ENCODE results near the gene SGMS1. TPM values are rescaled to one million over a fixed set of nuclear protein-coding genes. Genes with fewer than 3 reads are reported as not detected.

SGMS1 gene
- total and polyA plus RNA-seq, 2 donors (not counting 1 experiment from before 2014, with no cell fraction given), result 10.0 to 43.5 TPM

GRCh38 chr10:50514995-50515394 is 108.8 kb downstream of the SGMS1 start:
- 100% methylated on average over 2 of the region's 2 CpGs for WGBS (ENCODE audit: insufficient coverage)
- no peak for DNase-seq
- Histone ChIP-seq H2AFZ (ENCODE audit: insufficient read depth, low read depth, low read length, poor library complexity, severe bottlenecking) (no peak overlapping the region), H3K9me3 (ENCODE audit: control extremely low read depth in 1 of 3, control insufficient read depth in 2 of 3, insufficient read depth in 1 of 3, low read length in 2 of 3) (no peaks in the 10 kb centered on the region), H3K27me3 (replicated peaks in 1 of 4; ENCODE audit: control extremely low read depth in 1 of 4, control insufficient read depth in 3 of 4, insufficient read depth in 4 of 4, low read length in 3 of 4) (no peaks in the 10 kb centered on the region), H4K20me1 (ENCODE audit: control insufficient read depth, insufficient read depth, low read length, poor library complexity, severe bottlenecking) (peaks cover 24% of the 10 kb centered on the region), H3K4me2 (replicated peaks; ENCODE audit: low read depth, low read length, poor library complexity, severe bottlenecking) (no peak overlapping the region), H3K9ac (ENCODE audit: low read length) (no peak overlapping the region), H3K79me2 (ENCODE audit: control insufficient read depth, insufficient read depth, low read length) (peaks cover 39% of the 10 kb centered on the region), H3K27ac (ENCODE audit: low read length in 2 of 2) (no peak overlapping the region), H3K4me1 (ENCODE audit: control insufficient read depth in 2 of 2, insufficient read depth in 2 of 2, low read length in 2 of 2) (peaks cover 17% of the 10 kb centered on the region in 2 donors), H3K4me3 (ENCODE audit: control extremely low read depth in 1 of 5, extremely low read depth in 1 of 5, insufficient read depth in 1 of 5, low read depth in 2 of 5, low read length in 4 of 5) (no peak overlapping the region), H3K36me3 (replicated peaks in 1 of 2; ENCODE audit: control extremely low read depth in 1 of 2, control insufficient read depth in 1 of 2, extremely low read depth in 1 of 2, insufficient read depth in 2 of 2, low read length in 1 of 2) (peaks cover 0 to 7% of the 10 kb centered on the region in 2 experiments)
- peaks cover 31% of the 10 kb centered on the region for H3K4me1 Mint-ChIP-seq
- ChIA-PET CTCF (interaction anchor here (1.1 kb wide), 1 partner anchor 18 kb away, joined by 3 read pairs; no protein-coding TSS in a partner anchor), POLR2A (no interaction called here)
- no peak overlapping the region for H3K4me3 Mint-ChIP-seq
- H3K9me3 Mint-ChIP-seq (ENCODE audit: insufficient read depth), result no peaks in the 10 kb centered on the region
- intact Hi-C loops (cut with micrococcal nuclease), result no loop called here
- no peak for ATAC-seq (ENCODE audit: low read depth)
- H3K27ac Mint-ChIP-seq, result no peak overlapping the region
- H3K27me3 Mint-ChIP-seq, result no peaks in the 10 kb centered on the region
- TF ChIP-seq CTCF (IDR thresholded peaks at IDR 0.05), result no peak
- no peak for TF ChIP-seq EZH2 (IDR thresholded peaks at IDR 0.05; ENCODE audit: borderline replicate concordance, insufficient read depth, low read depth, low read length, poor library complexity, severe bottlenecking)

GRCh38 chr10:50513956-50514355 is 109.8 kb downstream of the SGMS1 start:
- CTCF ChIA-PET, result interaction anchor here (0.5 kb wide), 1 partner anchor 43 kb away, joined by 3 read pairs; no protein-coding TSS in a partner anchor

More at GRCh38 chr10:50513956-50514355, 109.8 kb downstream of the SGMS1 start:
- peaks cover 17% of the 10 kb centered on the region in 2 donors for H3K4me1 ChIP-seq (ENCODE audit: control insufficient read depth in 2 of 2, insufficient read depth in 2 of 2, low read length in 2 of 2)
- DNase-seq (no peak), ATAC-seq (ENCODE audit: low read depth) (no peak)
- Mint-ChIP-seq H3K4me1 (peaks cover 38% of the 10 kb centered on the region), H3K27me3 (no peaks in the 10 kb centered on the region), H3K9me3 (ENCODE audit: insufficient read depth) (no peaks in the 10 kb centered on the region), H3K4me3 (no peak overlapping the region), H3K27ac (no peak overlapping the region)
- no peak overlapping the region for H3K4me2 ChIP-seq (replicated peaks; ENCODE audit: low read depth, low read length, poor library complexity, severe bottlenecking)
- H3K27me3 ChIP-seq (replicated peaks in 1 of 4; ENCODE audit: control extremely low read depth in 1 of 4, control insufficient read depth in 3 of 4, insufficient read depth in 4 of 4, low read length in 3 of 4), result no peaks in the 10 kb centered on the region
- intact Hi-C loops (cut with micrococcal nuclease), result no loop called here
- H3K79me2 ChIP-seq (ENCODE audit: control insufficient read depth, insufficient read depth, low read length), result peaks cover 42% of the 10 kb centered on the region
- no peak overlapping the region for H3K4me3 ChIP-seq (ENCODE audit: control extremely low read depth in 1 of 5, extremely low read depth in 1 of 5, insufficient read depth in 1 of 5, low read depth in 2 of 5, low read length in 4 of 5)
- H3K27ac ChIP-seq (ENCODE audit: low read length in 2 of 2), result no peak overlapping the region
- 100% methylated on average over 3 of the region's 5 CpGs for WGBS (ENCODE audit: insufficient coverage)
- H4K20me1 ChIP-seq (ENCODE audit: control insufficient read depth, insufficient read depth, low read length, poor library complexity, severe bottlenecking), result peaks cover 22% of the 10 kb centered on the region
- H2AFZ ChIP-seq (ENCODE audit: insufficient read depth, low read depth, low read length, poor library complexity, severe bottlenecking), result no peak overlapping the region
- H3K36me3 ChIP-seq (replicated peaks in 1 of 2; ENCODE audit: control extremely low read depth in 1 of 2, control insufficient read depth in 1 of 2, extremely low read depth in 1 of 2, insufficient read depth in 2 of 2, low read length in 1 of 2), result no peaks in the 10 kb centered on the region
- POLR2A ChIA-PET, result no interaction called here
- TF ChIP-seq EZH2 (IDR thresholded peaks at IDR 0.05; ENCODE audit: borderline replicate concordance, insufficient read depth, low read depth, low read length, poor library complexity, severe bottlenecking) (no peak), CTCF (IDR thresholded peaks at IDR 0.05) (no peak)
- no peak overlapping the region for H3K9ac ChIP-seq (ENCODE audit: low read length)
- H3K9me3 ChIP-seq (ENCODE audit: control extremely low read depth in 1 of 3, control insufficient read depth in 2 of 3, insufficient read depth in 1 of 3, low read length in 2 of 3), result no peaks in the 10 kb centered on the region
